Psoas muscle (tissue), 8 donors: Measurements from ENCODE around the gene ZFP69. TPM values are rescaled to one million over a fixed set of nuclear protein-coding genes. Genes with fewer than 3 reads are reported as not detected.

Experiments
- ATAC-seq, 4 donors: fragments of 200-7000 bp; cut with Tn5 transposase; one replicate each; pipeline ENCODE4 v1.9.1; 2020; ENCODE audit warnings: moderate library complexity in 3 of 4, mild to moderate bottlenecking in 2 of 4
- DNase-seq, 2 donors: peaks; one replicate each; pipeline ENCODE4 v3.0.0-alpha.2; 2020
- H3K27ac ChIP-seq: fragments of 200-600 bp; one replicate; pipeline ENCODE4 v1.8.0; 2022
- H3K27me3 ChIP-seq, 3 donors: fragments of 200-600 bp in 1 of 3; one replicate each; pipeline versions ENCODE4 v1.6.1 to v1.8.0; 2013 to 2022; ENCODE audit warnings: low read length in 2 of 3, mild to moderate bottlenecking in 2 of 3, moderate library complexity in 1 of 3; ENCODE audit not compliant: insufficient read depth in 3 of 3
- H3K36me3 ChIP-seq, 2 donors: fragments of 200-600 bp in 1 of 2; one replicate each; pipeline versions ENCODE4 v1.6.1 to v1.8.0; 2013 to 2022; ENCODE audit warnings: low read depth in 1 of 2, mild to moderate bottlenecking in 1 of 2, moderate library complexity in 1 of 2; ENCODE audit not compliant: insufficient read depth in 1 of 2
- H3K4me1 ChIP-seq: fragments of 200-600 bp; one replicate; pipeline ENCODE4 v1.8.0; 2022
- H3K4me3 ChIP-seq: fragments of 200-600 bp; one replicate; pipeline ENCODE4 v1.8.0; 2022; ENCODE audit warnings: mild to moderate bottlenecking
- H3K9me3 ChIP-seq: fragments of 200-600 bp; one replicate; pipeline ENCODE4 v1.8.0; 2022
- CTCF ChIP-seq: fragments of 200-600 bp; IDR thresholded peaks from one replicate; pipeline ENCODE4 v1.8.0; 2022; ENCODE audit warnings: antibody characterized with exemption
- WGBS, 3 donors: extraction: QIAGEN DNeasy Blood & Tissue Kit; methylation state at CpG; one replicate each; pipeline versions ENCODE4 v1.1.6 to v1.1.7; 2013; 5-methylcytosine and 5-hydroxymethylcytosine counted together
- intact Hi-C, 2 donors: fragments of 100-400 bp; cut with DNase I; formaldehyde crosslinking; loops; one replicate each; pipeline versions ENCODE4 v1.11.0 to v1.14.2; 2022
- polyA plus RNA-seq, 3 donors: library from polyadenylated mRNA; stranded (reverse); fragments of 200-250 nt; gene quantifications; one replicate each; pipeline ENCODE4 v1.2.3, GENCODE V29; 2013
- total RNA-seq, 4 donors: library from RNA; stranded (reverse); fragmentation: NEBNext Ultra II Directional in 2 of 4; extraction: Animal tissue kit (Norgen Biotek cat#: 25700) in 2 of 4; gene quantifications; one replicate each; pipeline versions ENCODE4 v1.2.1 to v1.2.4, GENCODE V29; 2021 to 2023
- donor health status: healthy with polysubstance abuse.
- donor health status: DM: no; HTN: no; CAD: no; lungs with moderate emphysema.
- donor health status: Bipolar disorder and iron deficiency.
- donor health status: healthy.
- donor health status: DM: yes; HTN: yes; CAD: no.
- donor health status: DM: no; HTN: no; CAD: no.
- donor health status: DM: no; HTN: no; CAD: no.
- donor health status: DM: yes; HTN: yes; CAD: no.

ZFP69 gene
- total and polyA plus RNA-seq, 7 donors, result 0.16 to 0.54 (median 0.38) TPM

GRCh38 chr1:40534589-40534988 is 57.5 kb downstream of the ZFP69 start:
- peaks cover 19% of the 10 kb centered on the region for H3K4me1 ChIP-seq
- no peak for TF ChIP-seq CTCF
- intact Hi-C loops, result no loop called here
- H3K27me3 ChIP-seq, result no peaks in the 10 kb centered on the region
- no peak overlapping the region for H3K4me3 ChIP-seq
- H3K36me3 ChIP-seq, result peaks cover 0 to 12% of the 10 kb centered on the region in 2 donors
- H3K27ac ChIP-seq, result no peak overlapping the region
- H3K9me3 ChIP-seq, result no peaks in the 10 kb centered on the region
- no peak for DNase-seq
- no peak for ATAC-seq

DNA sequence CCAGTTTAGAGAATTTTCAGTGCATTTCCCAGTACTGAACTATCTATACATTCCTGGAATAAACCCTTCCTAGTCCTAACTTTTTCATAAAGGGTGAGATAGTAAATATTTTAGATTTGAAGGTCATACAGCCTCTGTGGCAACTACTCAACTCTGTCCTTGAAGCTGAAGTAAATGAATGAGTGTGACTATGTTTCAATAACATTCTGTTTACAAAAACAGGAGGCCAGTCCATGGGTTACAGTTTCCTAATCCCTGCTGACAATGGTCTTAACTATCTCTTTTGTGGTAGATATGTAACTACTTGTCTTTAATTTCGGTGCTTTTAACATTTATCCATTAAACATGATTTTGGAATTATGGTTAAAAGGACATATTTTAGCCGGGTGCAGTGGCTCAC is 58.6 kb downstream of the ZFP69 start:
- H3K36me3 ChIP-seq, result peaks cover 0 to 15% of the 10 kb centered on the region in 2 donors
- no peak for DNase-seq
- WGBS, 3 donors, result 88 to 98% (median 93%) methylated on average over 2 of the region's 2 CpGs
- intact Hi-C loops, result no loop called here
- ATAC-seq, result no peak
- no peak overlapping the region for H3K4me3 ChIP-seq
- H3K9me3 ChIP-seq, result no peaks in the 10 kb centered on the region
- no peaks in the 10 kb centered on the region for H3K27me3 ChIP-seq
- no peak overlapping the region for H3K27ac ChIP-seq
- H3K4me1 ChIP-seq, result peaks cover 15% of the 10 kb centered on the region
- TF ChIP-seq CTCF, result no peak

DNA sequence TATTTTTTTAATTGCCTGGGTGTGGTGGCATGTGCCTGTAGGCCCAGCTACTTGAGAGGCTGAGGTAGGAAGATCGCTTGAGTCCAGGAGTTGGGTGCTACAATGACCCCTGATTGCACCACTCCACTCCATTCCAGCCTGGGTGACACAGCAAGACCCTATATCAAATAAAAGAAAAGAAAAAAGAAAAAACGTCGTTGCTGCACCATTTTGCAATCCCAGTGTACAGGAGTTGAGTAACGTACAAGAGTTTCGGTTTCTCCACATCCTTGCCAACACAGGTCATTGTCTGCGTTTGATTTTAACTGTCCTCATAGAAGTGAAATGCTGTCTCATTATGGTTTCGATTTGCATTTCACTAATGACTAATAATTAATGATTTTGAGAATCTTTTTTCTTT is 62.2 kb downstream of the ZFP69 start:
- H3K36me3 ChIP-seq, result peaks cover 0 to 42% of the 10 kb centered on the region in 2 donors
- 83 to 91% (median 84%) methylated on average over 7 of the region's 7 CpGs for WGBS, 3 donors
- no peaks in the 10 kb centered on the region for H3K4me1 ChIP-seq
- intact Hi-C loops, result no loop called here
- no peak overlapping the region for H3K27ac ChIP-seq
- no peak for DNase-seq
- no peaks in the 10 kb centered on the region for H3K9me3 ChIP-seq
- no peak for ATAC-seq
- H3K4me3 ChIP-seq, result no peak overlapping the region
- TF ChIP-seq CTCF, result no peak
- no peaks in the 10 kb centered on the region for H3K27me3 ChIP-seq

Other genes with a start within 250 kb of the ZFP69 start
- not detected for gene TMCO2, start 229.4 kb upstream of the ZFP69 start, total RNA-seq
- under 1 TPM in 1 of 3 donors, not detected in 2; 0.19 TPM for gene TMCO2, start 229.4 kb upstream of the ZFP69 start, polyA plus RNA-seq
- 10 to 100 TPM; 12.7 to 26.1 (median 18.9) TPM for gene ZMPSTE24, start 219.1 kb upstream of the ZFP69 start, total RNA-seq
- 10 to 100 TPM; 22.2 to 60.2 (median 33.8) TPM for gene ZMPSTE24, start 219.1 kb upstream of the ZFP69 start, polyA plus RNA-seq
- gene COL9A2, start 160.0 kb upstream of the ZFP69 start, total RNA-seq, result under 1 TPM in 3 of 4 donors, not detected in 1; 0.15 to 0.21 (median 0.18) TPM
- under 1 TPM; 0.06 to 0.18 (median 0.12) TPM for gene COL9A2, start 160.0 kb upstream of the ZFP69 start, polyA plus RNA-seq
- 10 to 100 TPM in 3 of 4 donors, 1 to 10 TPM in 1; 6.9 to 35.0 (median 15.3) TPM for gene SMAP2, start 103.6 kb upstream of the ZFP69 start, total RNA-seq
- gene SMAP2, start 103.6 kb upstream of the ZFP69 start, polyA plus RNA-seq, result 10 to 100 TPM; 18.0 to 32.2 (median 18.4) TPM
- under 1 TPM; 0.32 to 0.86 (median 0.49) TPM for gene ZFP69B, start 26.8 kb upstream of the ZFP69 start, total RNA-seq
- gene ZFP69B, start 26.8 kb upstream of the ZFP69 start, polyA plus RNA-seq, result 1 to 10 TPM in 2 of 3 donors, under 1 TPM in 1; 0.25 to 1.4 (median 1.1) TPM
- gene EXO5, start 31.5 kb downstream of the ZFP69 start, total RNA-seq, result 1 to 10 TPM; 2.2 to 3.2 (median 2.8) TPM
- 1 to 10 TPM; 3.2 to 8.5 (median 4.4) TPM for gene EXO5, start 31.5 kb downstream of the ZFP69 start, polyA plus RNA-seq
- 1 to 10 TPM; 1.0 to 2.8 (median 1.4) TPM for gene ZNF684, start 54.3 kb downstream of the ZFP69 start, total RNA-seq
- gene ZNF684, start 54.3 kb downstream of the ZFP69 start, polyA plus RNA-seq, result 1 to 10 TPM; 2.1 to 3.2 (median 2.6) TPM
- gene RIMS3, start 188.4 kb downstream of the ZFP69 start, total RNA-seq, result under 1 TPM; 0.15 to 0.42 (median 0.35) TPM
- gene RIMS3, start 188.4 kb downstream of the ZFP69 start, polyA plus RNA-seq, result under 1 TPM; 0.07 to 0.31 (median 0.16) TPM
- gene NFYC, start 214.4 kb downstream of the ZFP69 start, total RNA-seq, result 10 to 100 TPM; 45.8 to 67.8 (median 61.1) TPM
- gene NFYC, start 214.4 kb downstream of the ZFP69 start, polyA plus RNA-seq, result 10 to 100 TPM; 52.0 to 69.0 (median 58.6) TPM